ENCODE results near the gene SLC16A7.

SLC16A7 gene

GRCh38 chr12:59624732-59625460 is 29.1 kb downstream of the SLC16A7 start:
- no peak for DNase-seq (ENCODE audit: low read depth in 2 of 3, low spot score in 1 of 3)

GRCh38 chr12:59626382-59626781 is 30.6 kb downstream of the SLC16A7 start:
- no peak for DNase-seq (ENCODE audit: low read depth in 2 of 3, low spot score in 1 of 3)

GRCh38 chr12:59627582-59627981 is 31.8 kb downstream of the SLC16A7 start:
- DNase-seq (ENCODE audit: low read depth in 2 of 3, low spot score in 1 of 3): no peak

- no peak for DNase-seq (ENCODE audit: low read depth in 2 of 3, low spot score in 1 of 3)
These were observed 34.1 kb downstream of the SLC16A7 start for GRCh38 chr12:59629890-59630289.

- DNase-seq (ENCODE audit: low read depth in 2 of 3, low spot score in 1 of 3): no peak
These were observed 36.6 kb downstream of the SLC16A7 start for GRCh38 chr12:59632408-59632807.

- DNase-seq (ENCODE audit: low read depth in 2 of 3, low spot score in 1 of 3): no peak
These were observed 38.4 kb downstream of the SLC16A7 start for GRCh38 chr12:59634254-59634653.

- no peak for DNase-seq (ENCODE audit: low read depth in 2 of 3, low spot score in 1 of 3)
These were observed 41.3 kb downstream of the SLC16A7 start for GRCh38 chr12:59636945-59637691.

GRCh38 chr12:59637692-59638070 is 41.9 kb downstream of the SLC16A7 start:
- DNase-seq (ENCODE audit: low read depth in 2 of 3, low spot score in 1 of 3): no peak

- DNase-seq (ENCODE audit: low read depth in 2 of 3, low spot score in 1 of 3): no peak
These were observed 47.7 kb downstream of the SLC16A7 start for GRCh38 chr12:59643550-59643949.

GRCh38 chr12:59645242-59645641 is 49.4 kb downstream of the SLC16A7 start:
- no peak for DNase-seq (ENCODE audit: low read depth in 2 of 3, low spot score in 1 of 3)

GRCh38 chr12:59646636-59647035 is 50.8 kb downstream of the SLC16A7 start:
- no peak for DNase-seq (ENCODE audit: low read depth in 2 of 3, low spot score in 1 of 3)

- DNase-seq (ENCODE audit: low read depth in 2 of 3, low spot score in 1 of 3): no peak
These were observed 53.4 kb downstream of the SLC16A7 start for GRCh38 chr12:59649203-59649602.

GRCh38 chr12:59650588-59651228 is 54.9 kb downstream of the SLC16A7 start:
- no peak for DNase-seq (ENCODE audit: low read depth in 2 of 3, low spot score in 1 of 3)

GRCh38 chr12:59651229-59651920 is 55.5 kb downstream of the SLC16A7 start:
- no peak for DNase-seq (ENCODE audit: low read depth in 2 of 3, low spot score in 1 of 3)

- DNase-seq (ENCODE audit: low read depth in 2 of 3, low spot score in 1 of 3): no peak
These were observed 56.3 kb downstream of the SLC16A7 start for GRCh38 chr12:59652130-59652529.

GRCh38 chr12:59654061-59654460 is 58.2 kb downstream of the SLC16A7 start:
- no peak for DNase-seq (ENCODE audit: low read depth in 2 of 3, low spot score in 1 of 3)

- no peak for DNase-seq (ENCODE audit: low read depth in 2 of 3, low spot score in 1 of 3)
These were observed 61.4 kb downstream of the SLC16A7 start for GRCh38 chr12:59657266-59657665.

GRCh38 chr12:59657711-59658110 is 61.9 kb downstream of the SLC16A7 start:
- no peak for DNase-seq (ENCODE audit: low read depth in 2 of 3, low spot score in 1 of 3)

- DNase-seq (ENCODE audit: low read depth in 2 of 3, low spot score in 1 of 3): no peak
These were observed 64.3 kb downstream of the SLC16A7 start for GRCh38 chr12:59660148-59660547.

- DNase-seq (ENCODE audit: low read depth in 2 of 3, low spot score in 1 of 3): no peak
These were observed 65.2 kb downstream of the SLC16A7 start for GRCh38 chr12:59660921-59661597.

GRCh38 chr12:59664495-59664894 is 68.7 kb downstream of the SLC16A7 start:
- DNase-seq (ENCODE audit: low read depth in 2 of 3, low spot score in 1 of 3): no peak

Data from stimulated activated CD4-positive, alpha-beta T cell treated with anti-CD3 and anti-CD28 coated beads, Interleukin-12 subunit alpha, Interleukin-12 subunit beta, amount 100 ng/mL, for 48 hours (primary cell).